ENCODE results near the gene ZNF547.
"Not testable (repeated sequence)": the region's sequence is repeated elsewhere in the genome, so short reads cannot be mapped to it uniquely, and the experiment has no call there.

Gene ZNF547

GRCh38 chr19:57374647-57375046, 11.3 kb downstream of the ZNF547 start:
- not testable (repeated sequence) for DNase-seq (ENCODE audit: low spot score)

GRCh38 chr19:57376151-57376550, 12.8 kb downstream of the ZNF547 start:
- no peak for DNase-seq (ENCODE audit: low spot score)

- no peak for DNase-seq (ENCODE audit: low spot score)
Measured at GRCh38 chr19:57377498-57378146, 14.3 kb downstream of the ZNF547 start.

- no peak for DNase-seq (ENCODE audit: low spot score)
Measured at GRCh38 chr19:57380923-57381322, 17.6 kb downstream of the ZNF547 start.

GRCh38 chr19:57382806-57383488, 19.6 kb downstream of the ZNF547 start:
- DNase-seq (ENCODE audit: low spot score): no peak

GRCh38 chr19:57389194-57389729, 25.9 kb downstream of the ZNF547 start:
- DNase-seq (ENCODE audit: low spot score): no peak

- DNase-seq (ENCODE audit: low spot score): peak; percentile 62
Measured at GRCh38 chr19:57389730-57390598, 26.6 kb downstream of the ZNF547 start, which contains the start of gene ZNF548. Gene ZNF548, plus strand, starts transcription at chr19:57389854. Its CDS starts 246 bp downstream, at chr19:57390100.

- no peak for DNase-seq (ENCODE audit: low spot score)
Measured at GRCh38 chr19:57395710-57396109, 32.4 kb downstream of the ZNF547 start.

- no peak for DNase-seq (ENCODE audit: low spot score)
Measured at GRCh38 chr19:57398868-57399267, 35.5 kb downstream of the ZNF547 start.

- no peak for DNase-seq (ENCODE audit: low spot score)
Measured at GRCh38 chr19:57403737-57404563, 40.6 kb downstream of the ZNF547 start.

- peak; percentile 55 for DNase-seq (ENCODE audit: low spot score)
Measured at GRCh38 chr19:57406516-57407123, 43.3 kb downstream of the ZNF547 start.

- DNase-seq (ENCODE audit: low spot score): peak; percentile 95
Measured at GRCh38 chr19:57410877-57411671, 47.7 kb downstream of the ZNF547 start, which contains the start of gene ZNF17. Gene ZNF17, plus strand, starts transcription at chr19:57411161. Its CDS starts 2,455 bp downstream, at chr19:57413616.

GRCh38 chr19:57419439-57419838, 56.1 kb downstream of the ZNF547 start:
- DNase-seq (ENCODE audit: low spot score): no peak

- no peak for DNase-seq (ENCODE audit: low spot score)
Measured at GRCh38 chr19:57421037-57421436, 57.7 kb downstream of the ZNF547 start.
